ENCODE measurements around the gene ARHGEF11.

ARHGEF11 gene

DNA sequence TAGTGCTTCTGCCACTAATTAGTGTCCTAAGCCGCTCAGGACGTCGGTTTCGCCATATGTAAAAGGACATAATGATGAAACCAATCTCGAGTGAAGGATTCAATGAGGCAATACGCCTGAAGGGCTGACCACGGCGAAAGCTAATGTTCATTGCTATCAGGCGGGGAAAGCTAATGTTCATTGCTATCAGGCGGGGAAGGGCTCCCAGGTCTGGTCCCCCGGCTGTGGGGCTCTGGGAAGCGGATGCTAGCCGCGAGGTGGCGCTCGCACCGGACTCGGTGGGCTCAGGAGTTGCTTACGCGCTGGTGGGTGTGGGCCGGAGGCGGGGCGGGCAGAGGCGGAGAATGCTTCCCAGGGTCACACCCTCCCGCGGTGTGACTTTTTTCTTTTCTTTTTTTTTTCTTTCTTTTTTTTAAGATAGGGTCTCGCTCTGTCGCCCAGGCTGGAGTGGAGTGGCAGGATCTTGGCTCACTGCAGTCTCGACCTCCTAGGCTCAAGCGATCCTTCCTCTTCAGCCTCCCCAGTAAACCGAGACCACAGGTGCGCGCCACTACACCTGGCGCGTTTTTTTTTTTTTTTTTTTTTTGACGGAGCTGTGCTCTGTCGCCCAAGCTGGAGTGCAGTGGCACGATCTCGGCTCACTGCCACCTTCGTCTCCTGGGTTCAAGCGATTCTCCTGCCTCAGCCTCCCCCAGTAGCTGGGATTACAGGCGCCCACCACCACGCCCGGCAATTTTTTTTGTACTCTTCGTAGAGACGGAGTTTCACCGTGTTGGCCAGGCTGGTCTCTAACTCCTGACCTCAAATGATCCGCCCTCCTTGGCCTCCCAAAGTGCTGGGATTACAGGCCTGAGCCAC is 153.1 kb downstream of the ARHGEF11 start:
- peak; percentile 37 for DNase-seq

DNA sequence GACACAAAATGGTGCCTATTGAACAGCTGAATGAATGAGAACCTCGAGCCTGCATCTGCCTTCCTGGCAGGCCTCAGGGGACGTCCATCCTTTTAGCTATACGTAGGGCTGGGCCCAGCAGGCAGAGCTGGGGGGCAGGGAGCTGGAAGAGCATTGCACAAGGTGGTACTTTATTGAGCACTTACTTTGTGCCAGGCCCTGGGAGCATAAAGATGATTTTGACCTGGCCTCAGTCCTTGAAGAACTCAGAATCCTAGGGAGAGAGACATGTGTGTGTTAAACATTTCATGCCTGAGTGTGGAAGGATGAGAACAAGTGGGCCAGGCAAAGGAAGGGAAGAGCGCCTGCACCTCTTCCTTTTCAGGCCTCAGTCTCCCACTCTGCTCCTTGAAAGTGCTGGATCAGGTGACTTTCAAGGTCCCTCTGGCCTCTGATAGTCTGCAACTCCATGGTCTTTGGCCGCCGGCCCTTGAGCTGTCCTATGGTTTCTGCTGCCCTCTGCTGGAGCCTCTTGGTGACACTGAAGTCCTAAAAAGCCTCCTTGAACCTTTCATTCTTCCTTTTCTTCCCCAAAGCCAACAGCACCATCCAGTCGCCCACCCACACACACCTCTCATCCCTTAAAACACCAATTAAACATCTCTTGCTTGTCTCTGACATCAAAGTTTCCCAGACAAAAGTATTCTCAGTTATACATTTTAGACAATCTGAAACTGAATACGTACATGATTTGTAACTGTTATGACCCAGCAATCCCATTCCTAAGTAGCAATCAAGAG is 155.6 kb downstream of the ARHGEF11 start:
- DNase-seq, result peak; percentile 48

DNA sequence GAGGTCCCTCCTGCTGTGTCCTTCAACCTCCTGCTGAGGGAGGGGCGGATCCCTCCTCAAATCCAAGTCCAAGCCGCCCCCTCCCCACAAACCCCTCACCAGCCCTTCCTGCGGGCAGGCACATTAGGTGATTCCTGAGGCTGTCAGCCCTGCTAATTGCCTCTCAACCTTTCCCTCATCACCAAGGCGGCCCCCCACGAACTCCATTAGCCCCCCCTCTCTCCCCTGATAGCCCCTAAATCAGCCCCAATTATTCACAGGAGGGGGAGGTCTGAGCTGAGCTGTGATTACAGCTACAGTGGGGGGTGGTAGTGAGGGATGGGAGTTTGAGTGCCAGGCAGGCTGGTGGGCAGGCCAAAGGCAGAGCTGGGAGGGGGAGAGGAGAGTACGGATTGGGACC is 157.8 kb downstream of the ARHGEF11 start:
- no peak for DNase-seq

DNA sequence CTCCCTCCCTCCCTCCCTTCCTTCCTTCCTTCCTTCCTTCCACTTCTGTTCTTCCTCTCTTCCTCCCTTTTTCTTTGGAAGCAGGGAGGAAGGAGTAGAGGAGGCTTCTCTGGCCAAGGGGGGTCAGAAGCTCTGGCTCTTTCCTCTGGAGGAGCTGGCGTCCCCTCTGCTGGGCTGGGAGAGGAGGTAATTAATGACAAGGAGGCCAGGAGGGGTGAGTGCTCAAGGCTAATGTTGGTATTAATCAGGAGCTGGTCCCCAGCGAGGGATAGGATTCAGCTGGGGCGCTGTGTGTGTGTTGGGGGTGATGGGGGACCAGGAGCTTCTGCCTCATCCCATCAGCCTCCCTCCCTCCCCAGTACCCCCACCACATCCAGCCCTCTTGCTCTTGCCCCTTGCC is 158.2 kb downstream of the ARHGEF11 start:
- no peak for DNase-seq

DNA sequence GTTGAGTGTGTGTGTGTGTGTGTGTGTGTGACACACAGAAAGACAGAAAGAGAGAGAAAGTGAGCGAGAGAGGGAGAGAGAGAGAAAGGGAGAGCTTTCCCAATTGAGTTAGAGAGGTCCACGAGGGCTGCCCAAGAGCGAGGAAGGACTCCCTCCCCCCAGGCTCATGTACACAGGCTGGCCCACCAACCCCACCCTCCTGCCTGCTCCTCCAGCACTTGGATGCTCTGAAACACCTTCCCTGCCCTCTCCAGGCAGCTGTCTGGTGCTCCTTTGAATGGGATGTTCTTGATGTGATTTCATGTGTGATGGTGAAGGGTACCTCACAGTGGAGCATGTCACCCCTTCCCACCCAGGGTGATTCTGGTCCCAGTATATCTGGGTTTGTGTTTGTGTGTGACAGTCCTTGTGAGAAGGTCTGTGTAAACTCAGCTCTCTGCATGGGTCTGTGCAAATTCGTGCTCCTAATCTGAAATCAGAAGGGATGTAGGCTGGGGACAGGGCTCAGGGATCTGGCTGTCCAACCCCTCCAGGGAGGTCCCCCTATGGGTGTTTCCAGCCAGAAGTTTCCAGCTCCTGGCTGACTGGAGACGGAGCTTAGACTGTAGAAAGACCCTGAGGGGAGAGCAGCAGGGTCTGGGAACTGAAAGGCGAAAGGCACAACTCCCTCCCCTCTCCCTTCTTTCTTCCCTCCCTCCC is 158.8 kb downstream of the ARHGEF11 start:
- DNase-seq, result no peak

DNA sequence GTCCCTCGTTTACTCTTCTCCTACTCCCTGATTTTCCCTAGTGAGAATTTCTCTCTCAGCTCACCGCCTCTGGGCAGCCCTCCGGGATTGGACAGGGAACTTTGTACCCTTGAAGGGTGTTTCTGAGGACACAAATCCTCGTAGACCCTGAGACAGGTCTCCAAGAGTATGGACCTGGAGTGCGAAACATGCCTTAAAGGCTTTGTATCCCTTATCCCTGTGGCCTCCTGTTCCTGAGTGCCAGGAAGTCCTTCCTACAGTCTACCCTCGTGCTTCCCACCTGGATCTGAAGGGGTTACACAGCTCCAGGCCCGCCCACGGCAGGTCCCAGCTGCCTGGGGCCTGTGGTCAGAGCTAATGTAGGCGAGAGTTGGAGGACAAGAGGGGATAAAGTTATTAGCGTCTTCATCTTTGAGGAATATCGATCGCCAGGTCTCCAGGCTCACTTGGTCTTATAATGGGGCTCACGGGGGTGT is 159.6 kb downstream of the ARHGEF11 start:
- no peak for DNase-seq

DNA sequence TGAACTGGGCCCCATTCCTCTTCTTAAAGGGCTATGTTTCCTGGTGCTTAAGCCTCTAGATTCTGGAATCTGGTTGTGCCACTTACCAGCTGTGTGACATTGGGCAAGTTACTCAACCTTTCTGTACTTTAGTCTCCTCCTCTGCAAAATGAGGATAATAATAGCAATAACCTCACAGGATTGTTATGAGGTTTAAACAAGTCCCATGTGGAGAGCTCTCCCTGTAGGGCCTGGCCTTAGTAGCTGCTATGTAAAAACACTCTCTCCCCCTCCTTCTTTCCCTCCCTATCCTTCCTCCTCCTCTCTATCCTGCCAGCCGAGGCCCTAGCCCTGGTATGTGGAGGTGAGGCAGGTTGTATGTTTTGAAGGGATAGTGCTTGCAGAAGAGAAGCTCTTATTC is 160.2 kb downstream of the ARHGEF11 start:
- DNase-seq, result no peak
